ENCODE measurements around the gene PLN. TPM values are rescaled to one million over a fixed set of nuclear protein-coding genes. Genes with fewer than 3 reads are reported as not detected.

The PLN gene
- total and polyA plus RNA-seq, 10 of the 15 experiments (the other 5 are each of a cell fraction or from before 2014, with no cell fraction given) = 0.16 to 0.44 TPM; not detected in 8

GRCh38 chr6:118502169-118502568 lies 45.9 kb upstream of the PLN start (continued):
- TF ChIP-seq CUX1 (IDR thresholded peaks at IDR 0.05; ENCODE audit: insufficient replicate concordance, low read depth, low read length) = no peak

- FAIRE-seq (no peak), ATAC-seq (no peak), DNase-seq (ENCODE audit: low read depth, low spot score) (no peak)
- BruUV-seq (replicated peaks) = no TSS peak
- SMC1A ChIA-PET (ENCODE audit: uncharacterized antibody, unreplicated experiment) = interaction anchor here (1.1 to 1.3 kb wide), 2 partner anchors 11 to 18 kb away, joined by 3 to 4 read pairs; no protein-coding TSS in a partner anchor
- WGBS (ENCODE audit: insufficient coverage, insufficient replicate concordance, low lambda C conversion rate, missing lambda C conversion rate) = 100% methylated on average over 2 of the region's 2 CpGs
- in situ Hi-C loops (cut with MboI) = no loop called here
- no peak overlapping the region for H3K4me3 ChIP-seq
- POLR2A ChIA-PET = interaction anchor here (0.6 kb wide), 1 partner anchor 49 kb away, joined by 3 read pairs; no protein-coding TSS in a partner anchor
- H3K4me2 ChIP-seq (ENCODE audit: control insufficient read depth, insufficient read depth) = no peak overlapping the region
- CTCF ChIA-PET = no interaction called here
- RAD21 ChIA-PET (ENCODE audit: unreplicated experiment) = no interaction called here
- no peaks in the 10 kb centered on the region for H4K20me1 ChIP-seq (ENCODE audit: control insufficient read depth, insufficient read depth)
- H3K36me3 ChIP-seq (ENCODE audit: control insufficient read depth in 2 of 2, insufficient read depth in 2 of 2, low read length in 1 of 2) = no peaks in the 10 kb centered on the region
- no peak overlapping the region for H3K27ac ChIP-seq (ENCODE audit: control insufficient read depth, insufficient read depth)
- H3K9me3 ChIP-seq (replicated peaks; ENCODE audit: control insufficient read depth, insufficient read depth, low read length) = no peaks in the 10 kb centered on the region
- no peak overlapping the region for H2AFZ ChIP-seq (ENCODE audit: control insufficient read depth, low read depth, low read length)
- intact Hi-C loops (cut with micrococcal nuclease; ENCODE audit: unreplicated experiment) = no loop called here
- no peaks in the 10 kb centered on the region for H3K4me1 ChIP-seq (ENCODE audit: control insufficient read depth, insufficient read depth, low read length)
- H3K79me2 ChIP-seq (ENCODE audit: control insufficient read depth, insufficient read depth, low read length) = no peaks in the 10 kb centered on the region
- H3K9ac ChIP-seq (ENCODE audit: control insufficient read depth, insufficient read depth, low read length) = no peak overlapping the region
- H3K27me3 ChIP-seq (replicated peaks in 1 of 2; ENCODE audit: control insufficient read depth in 2 of 2, insufficient read depth in 2 of 2, low read length in 1 of 2) = no peaks in the 10 kb centered on the region
- TF ChIP-seq FOS (IDR thresholded peaks at IDR 0.05; ENCODE audit: borderline replicate concordance, extremely low read depth, insufficient read length) (no peak), HDAC2 (IDR thresholded peaks at IDR 0.05) (no peak), ZNF622 (IDR thresholded peaks at IDR 0.05) (no peak), GABPA (IDR thresholded peaks at IDR 0.05; ENCODE audit: low read depth) (no peak), MEF2A (IDR thresholded peaks at IDR 0.05; ENCODE audit: insufficient read depth, low read depth, low read length) (no peak), DPF2 (IDR thresholded peaks at IDR 0.05) (no peak), ZBTB33 (IDR thresholded peaks at IDR 0.05) (no peak), RBBP5 (conservative IDR thresholded peaks at IDR 0.05) (no peak), SPI1 (IDR thresholded peaks at IDR 0.05; ENCODE audit: borderline replicate concordance, insufficient read depth, low read depth, low read length) (no peak), MEF2B (IDR thresholded peaks at IDR 0.05; ENCODE audit: partially characterized antibody, poor library complexity, severe bottlenecking) (no peak), CHD1 (IDR thresholded peaks at IDR 0.05; ENCODE audit: low read depth, low read length) (no peak), MTA3 (IDR thresholded peaks at IDR 0.05; ENCODE audit: borderline replicate concordance, low read length) (no peak), STAT1 (conservative IDR thresholded peaks at IDR 0.05) (no peak), BCL11A (IDR thresholded peaks at IDR 0.05; ENCODE audit: low read depth, low read length) (no peak), SMARCA5 (IDR thresholded peaks at IDR 0.05) (no peak), HCFC1 (IDR thresholded peaks at IDR 0.05; ENCODE audit: low read length) (no peak)
These were observed 43.5 kb upstream of the PLN start for GRCh38 chr6:118504611-118505010.

All from GM12878 (cell line).